ENCODE data around the gene CRB3.

The CRB3 gene

GRCh38 chr19:6464070-6464873 lies at the start of gene CRB3:
TSS of gene CRB3 (plus strand) at chr19:6464271. CDS start at chr19:6464702, 431 bp downstream.
- H3K27me3 Mint-ChIP-seq (ENCODE audit: low read depth) = peaks cover 7% of the 10 kb centered on the region
- H3K9me3 Mint-ChIP-seq = no peaks in the 10 kb centered on the region
- H3K36me3 Mint-ChIP-seq (ENCODE audit: low read depth) = peaks cover 12% of the 10 kb centered on the region
- H3K27ac Mint-ChIP-seq = no peak within 1 kb of the TSS
- H3K4me3 Mint-ChIP-seq = no peak within 1 kb of the TSS
- H3K4me1 Mint-ChIP-seq (ENCODE audit: low read depth) = peaks cover 11% of the 10 kb centered on the region

GRCh38 chr19:6414793-6415590 lies 49.1 kb upstream of the CRB3 start:
- H3K36me3 Mint-ChIP-seq (ENCODE audit: low read depth) = peaks cover 16% of the 10 kb centered on the region
- H3K9me3 Mint-ChIP-seq = no peaks in the 10 kb centered on the region
- H3K4me3 Mint-ChIP-seq = no peak overlapping the region
- no peaks in the 10 kb centered on the region for H3K27me3 Mint-ChIP-seq (ENCODE audit: low read depth)
- no peaks in the 10 kb centered on the region for H3K4me1 Mint-ChIP-seq (ENCODE audit: low read depth)
- no peak overlapping the region for H3K27ac Mint-ChIP-seq

GRCh38 chr19:6415591-6416190 lies 48.4 kb upstream of the CRB3 start:
- no peaks in the 10 kb centered on the region for H3K27me3 Mint-ChIP-seq (ENCODE audit: low read depth)
- H3K4me3 Mint-ChIP-seq = no peak overlapping the region
- H3K9me3 Mint-ChIP-seq = no peaks in the 10 kb centered on the region
- H3K27ac Mint-ChIP-seq = no peak overlapping the region
- H3K36me3 Mint-ChIP-seq (ENCODE audit: low read depth) = peaks cover 19% of the 10 kb centered on the region
- no peaks in the 10 kb centered on the region for H3K4me1 Mint-ChIP-seq (ENCODE audit: low read depth)

- no peaks in the 10 kb centered on the region for H3K4me1 Mint-ChIP-seq (ENCODE audit: low read depth)
- no peaks in the 10 kb centered on the region for H3K9me3 Mint-ChIP-seq
- no peak overlapping the region for H3K4me3 Mint-ChIP-seq
- H3K27ac Mint-ChIP-seq = no peak overlapping the region
- H3K27me3 Mint-ChIP-seq (ENCODE audit: low read depth) = no peaks in the 10 kb centered on the region
- H3K36me3 Mint-ChIP-seq (ENCODE audit: low read depth) = peaks cover 19% of the 10 kb centered on the region
Observed at GRCh38 chr19:6416658-6417405, 47.2 kb upstream of the CRB3 start.

- Mint-ChIP-seq H3K27ac (no peak overlapping the region), H3K9me3 (no peaks in the 10 kb centered on the region), H3K36me3 (ENCODE audit: low read depth) (peaks cover 23% of the 10 kb centered on the region), H3K4me1 (ENCODE audit: low read depth) (peaks cover 9% of the 10 kb centered on the region), H3K27me3 (ENCODE audit: low read depth) (no peaks in the 10 kb centered on the region), H3K4me3 (no peak overlapping the region)
Observed at GRCh38 chr19:6417713-6418561, 46.1 kb upstream of the CRB3 start.

- H3K36me3 Mint-ChIP-seq (ENCODE audit: low read depth) = peaks cover 23% of the 10 kb centered on the region
- no peaks in the 10 kb centered on the region for H3K27me3 Mint-ChIP-seq (ENCODE audit: low read depth)
- no peak overlapping the region for H3K4me3 Mint-ChIP-seq
- no peaks in the 10 kb centered on the region for H3K9me3 Mint-ChIP-seq
- no peak overlapping the region for H3K27ac Mint-ChIP-seq
- peaks cover 14% of the 10 kb centered on the region for H3K4me1 Mint-ChIP-seq (ENCODE audit: low read depth)
Observed at GRCh38 chr19:6418562-6418932, 45.5 kb upstream of the CRB3 start.

GRCh38 chr19:6421075-6422014 lies 42.7 kb upstream of the CRB3 start:
- Mint-ChIP-seq H3K27me3 (ENCODE audit: low read depth) (no peaks in the 10 kb centered on the region), H3K27ac (no peak overlapping the region), H3K4me1 (ENCODE audit: low read depth) (peaks cover 20% of the 10 kb centered on the region), H3K4me3 (no peak overlapping the region), H3K9me3 (no peaks in the 10 kb centered on the region), H3K36me3 (ENCODE audit: low read depth) (peaks cover 18% of the 10 kb centered on the region)

- H3K4me1 Mint-ChIP-seq (ENCODE audit: low read depth) = peaks cover 20% of the 10 kb centered on the region
- H3K9me3 Mint-ChIP-seq = no peaks in the 10 kb centered on the region
Observed at GRCh38 chr19:6423499-6424194, 40.4 kb upstream of the CRB3 start.

GRCh38 chr19:6424195-6424938 lies 39.7 kb upstream of the CRB3 start, which contains the start of gene KHSRP:
TSS of gene KHSRP (minus strand) at chr19:6424811. CDS start at chr19:6424701, 110 bp downstream.
- Mint-ChIP-seq H3K27ac (peak within 1 kb of the TSS; percentile 87), H3K9me3 (no peaks in the 10 kb centered on the region), H3K27me3 (ENCODE audit: low read depth) (no peaks in the 10 kb centered on the region), H3K36me3 (ENCODE audit: low read depth) (peaks cover 12% of the 10 kb centered on the region), H3K4me3 (peak within 1 kb of the TSS; percentile 90), H3K4me1 (ENCODE audit: low read depth) (peaks cover 20% of the 10 kb centered on the region)

More at GRCh38 chr19:6423499-6424194, 40.4 kb upstream of the CRB3 start:
- H3K27me3 Mint-ChIP-seq (ENCODE audit: low read depth) = no peaks in the 10 kb centered on the region
- H3K27ac Mint-ChIP-seq = peak overlapping the region; percentile 76
- peak overlapping the region; percentile 90 for H3K4me3 Mint-ChIP-seq
- H3K36me3 Mint-ChIP-seq (ENCODE audit: low read depth) = peaks cover 14% of the 10 kb centered on the region

GRCh38 chr19:6424939-6425731 lies 38.9 kb upstream of the CRB3 start:
- H3K4me3 Mint-ChIP-seq = peak overlapping the region; percentile 75
- no peaks in the 10 kb centered on the region for H3K27me3 Mint-ChIP-seq (ENCODE audit: low read depth)
- peaks cover 20% of the 10 kb centered on the region for H3K4me1 Mint-ChIP-seq (ENCODE audit: low read depth)
- peak overlapping the region; percentile 87 for H3K27ac Mint-ChIP-seq
- H3K36me3 Mint-ChIP-seq (ENCODE audit: low read depth) = peaks cover 8% of the 10 kb centered on the region
- H3K9me3 Mint-ChIP-seq = no peaks in the 10 kb centered on the region
